H9 (cell line): ENCODE measurements around the gene PPM1H. TPM values are rescaled to one million over a fixed set of nuclear protein-coding genes. Genes with fewer than 3 reads are reported as not detected.

Source experiments
- DNase-seq: peaks from one replicate; pipeline ENCODE4 v3.0.0-alpha.2; 2017
- H2AFZ ChIP-seq: one replicate; pipeline ENCODE4 v1.6.1; 2013; ENCODE audit warnings: mild to moderate bottlenecking, low read length, control low read depth, moderate library complexity
- H2AK5ac ChIP-seq: 2 replicates; pipeline ENCODE4 v1.6.1; 2013; ENCODE audit warnings: low read length, control low read depth, mixed read lengths; ENCODE audit not compliant: insufficient read length
- H2BK120ac ChIP-seq: one replicate; pipeline ENCODE4 v1.6.1; 2013; ENCODE audit warnings: low read depth, mild to moderate bottlenecking, low read length, control low read depth, inconsistent platforms; ENCODE audit not compliant: poor library complexity, severe bottlenecking
- H2BK12ac ChIP-seq: 2 replicates; pipeline ENCODE4 v1.6.1; 2013; ENCODE audit warnings: low read length, control low read depth, mixed read lengths, low read depth; ENCODE audit not compliant: insufficient read length
- H2BK15ac ChIP-seq: 2 replicates; pipeline ENCODE4 v1.6.1; 2013; ENCODE audit warnings: low read depth, low read length, control low read depth
- H2BK20ac ChIP-seq: one replicate; pipeline ENCODE4 v1.6.1; 2013; ENCODE audit warnings: low read depth, mild to moderate bottlenecking, low read length, control low read depth, inconsistent platforms; ENCODE audit not compliant: poor library complexity, severe bottlenecking
- H2BK5ac ChIP-seq: 2 replicates; pipeline ENCODE4 v1.6.1; 2013; ENCODE audit warnings: low read length, control low read depth, mixed read lengths; ENCODE audit not compliant: insufficient read length
- H3K14ac ChIP-seq: 2 replicates; pipeline ENCODE4 v1.6.1; 2013; ENCODE audit warnings: low read length, control low read depth; ENCODE audit not compliant: insufficient read depth
- H3K18ac ChIP-seq: 2 replicates; pipeline ENCODE4 v1.6.1; 2013; ENCODE audit warnings: low read depth, mild to moderate bottlenecking, mixed read lengths, low read length, control low read depth; ENCODE audit not compliant: insufficient read length
- H3K23ac ChIP-seq: 2 replicates; pipeline ENCODE4 v1.6.1; 2013; ENCODE audit warnings: low read length, control low read depth, mixed read lengths, low read depth; ENCODE audit not compliant: insufficient read length
- H3K23me2 ChIP-seq: 2 replicates; pipeline ENCODE4 v1.6.1; 2013; ENCODE audit warnings: low read depth, mild to moderate bottlenecking, mixed read lengths, low read length, control low read depth; ENCODE audit not compliant: insufficient read length, poor library complexity, severe bottlenecking
- H3K27ac ChIP-seq: 2 replicates; pipeline ENCODE4 v1.5.1; 2013; ENCODE audit warnings: low read length, control low read depth, mixed read lengths, low read depth; ENCODE audit not compliant: insufficient read length
- H3K27me3 ChIP-seq: 2 replicates; pipeline ENCODE4 v1.6.1; 2013; ENCODE audit warnings: low read length, control low read depth, inconsistent platforms; ENCODE audit not compliant: insufficient read depth
- H3K4ac ChIP-seq: 2 replicates; pipeline ENCODE4 v1.6.1; 2013; ENCODE audit warnings: low read depth, mild to moderate bottlenecking, control low read depth, inconsistent platforms, low read length, moderate library complexity
- H3K4me1 ChIP-seq: 2 replicates; pipeline ENCODE4 v1.6.1; 2013; ENCODE audit warnings: low read length, control low read depth, inconsistent platforms; ENCODE audit not compliant: insufficient read depth
- H3K4me2 ChIP-seq: 2 replicates; pipeline ENCODE4 v1.6.1; 2013; ENCODE audit warnings: low read length, control low read depth, mixed read lengths; ENCODE audit not compliant: insufficient read length, insufficient read depth
- H3K56ac ChIP-seq: 2 replicates; pipeline ENCODE4 v1.6.1; 2013; ENCODE audit warnings: low read depth, mild to moderate bottlenecking, mixed read lengths, low read length, control low read depth; ENCODE audit not compliant: insufficient read length
- H3K79me1 ChIP-seq: 2 replicates; pipeline ENCODE4 v1.6.1; 2013; ENCODE audit warnings: low read depth, mild to moderate bottlenecking, moderate library complexity, low read length, control low read depth, inconsistent platforms; ENCODE audit not compliant: insufficient read depth, poor library complexity, severe bottlenecking
- H3K79me2 ChIP-seq: 2 replicates; pipeline ENCODE4 v1.6.1; 2013; ENCODE audit warnings: low read length, control low read depth, inconsistent platforms; ENCODE audit not compliant: insufficient read depth
- H3K9ac ChIP-seq: 2 replicates; pipeline ENCODE4 v1.6.1; 2013; ENCODE audit warnings: low read length, control low read depth, mixed read lengths; ENCODE audit not compliant: insufficient read length; ENCODE audit errors: extremely low read depth
- H3K9me3 ChIP-seq: one replicate; pipeline ENCODE4 v1.6.1; 2013; ENCODE audit warnings: low read depth, low read length, inconsistent platforms; ENCODE audit not compliant: control insufficient read depth
- H3T11ph ChIP-seq: one replicate; pipeline ENCODE4 v1.6.1; 2013; ENCODE audit warnings: mild to moderate bottlenecking, low read length, control low read depth, inconsistent platforms
- H4K20me1 ChIP-seq: one replicate; pipeline ENCODE4 v1.6.1; 2013; ENCODE audit not compliant: control insufficient read depth, insufficient read length, insufficient read depth
- H4K5ac ChIP-seq: 2 replicates; pipeline ENCODE4 v1.6.1; 2013; ENCODE audit warnings: low read depth, mild to moderate bottlenecking, mixed read lengths, low read length, control low read depth; ENCODE audit not compliant: insufficient read length
- H4K8ac ChIP-seq: replicated peaks from 2 replicates; pipeline ENCODE4 v1.6.1; 2013; ENCODE audit warnings: low read length, control low read depth, mixed read lengths, low read depth; ENCODE audit not compliant: insufficient read length
- H4K91ac ChIP-seq: 2 replicates; pipeline ENCODE4 v1.6.1; 2013; ENCODE audit warnings: low read depth, mild to moderate bottlenecking, moderate library complexity, mixed read lengths, low read length, control low read depth; ENCODE audit not compliant: insufficient read length
- H3K27ac Mint-ChIP-seq, 3 experiments: 2 replicates in 2 of 3; 3 replicates in 1 of 3; pipeline ENCODE4 v1.8.0; 2020 to 2021; ENCODE audit warnings: mixed read lengths in 3 of 3, mild to moderate bottlenecking in 1 of 3, moderate library complexity in 1 of 3
- H3K27me3 Mint-ChIP-seq: 2 replicates; pipeline ENCODE4 v1.8.0; 2021; ENCODE audit warnings: low read depth, mild to moderate bottlenecking, moderate library complexity, mixed read lengths
- H3K36me3 Mint-ChIP-seq, 3 experiments: 2 replicates in 2 of 3; 3 replicates in 1 of 3; pipeline ENCODE4 v1.8.0; 2020 to 2021; ENCODE audit warnings: low read depth in 3 of 3, mixed read lengths in 3 of 3; ENCODE audit not compliant: insufficient read depth in 1 of 3
- H3K4me1 Mint-ChIP-seq, 2 experiments: 2 replicates each; pipeline ENCODE4 v1.8.0; 2020; ENCODE audit warnings: mixed read lengths in 2 of 2
- H3K4me3 Mint-ChIP-seq, 2 experiments: 2 replicates in 1 of 2; 3 replicates in 1 of 2; pipeline ENCODE4 v1.8.0; 2020 to 2021; ENCODE audit warnings: mild to moderate bottlenecking in 2 of 2, mixed read lengths in 2 of 2, moderate library complexity in 1 of 2
- H3K9me3 Mint-ChIP-seq, 2 experiments: 2 replicates in 1 of 2; 3 replicates in 1 of 2; pipeline ENCODE4 v1.8.0; 2020; ENCODE audit warnings: mild to moderate bottlenecking in 2 of 2, mixed read lengths in 2 of 2, moderate library complexity in 1 of 2
- WGBS: extraction: QIAGEN DNeasy Blood & Tissue Kit; methylation state at CpG from one replicate; pipeline ENCODE4 v1.1.7; 2013; ENCODE audit warnings: missing lambda C conversion rate, low lambda C conversion rate, mixed read lengths; ENCODE audit not compliant: insufficient read length; ENCODE audit errors: extremely low coverage; 5-methylcytosine and 5-hydroxymethylcytosine counted together
- total RNA-seq: library from RNA; stranded (reverse); gene quantifications from 2 replicates; pipeline ENCODE4 v1.2.1, GENCODE V29; 2021
- TF ChIP-seq, protein P1 (sequence below): fragments of 200-600 bp; sonication (generic); conservative IDR thresholded peaks from 3 replicates; pipeline ENCODE4 v1.8.0; 2021; ENCODE audit warnings: antibody characterized with exemption, mild to moderate bottlenecking

PPM1H gene
- total RNA-seq, 1 experiment from 2014 or later: 22.1 TPM

GRCh38 chr12:62899568-62900390 lies 35.2 kb downstream of the PPM1H start:
- DNase-seq: no peak
- H3K4me3 Mint-ChIP-seq: no peak overlapping the region
- no peak overlapping the region for H4K91ac ChIP-seq
- peaks cover 3% of the 10 kb centered on the region in 2 experiments; a peak in 3 of 5 replicates for H3K9me3 Mint-ChIP-seq
- no peak overlapping the region for H3T11ph ChIP-seq
- no peak overlapping the region for H2BK20ac ChIP-seq
- H3K4me1 ChIP-seq: peaks cover 6% of the 10 kb centered on the region
- no CpG with 5 or more reads among the region's 7 CpGs for WGBS
- no peak overlapping the region for H2BK120ac ChIP-seq
- H3K9me3 ChIP-seq: no peaks in the 10 kb centered on the region
- no peak overlapping the region for H3K4ac ChIP-seq
- H3K79me1 ChIP-seq: peaks cover 9% of the 10 kb centered on the region
- H3K14ac ChIP-seq: no peak overlapping the region
- no peaks in the 10 kb centered on the region for H3K79me2 ChIP-seq
- no peak overlapping the region for H3K4me2 ChIP-seq
- no peak overlapping the region for H3K23ac ChIP-seq
- H3K56ac ChIP-seq: no peak overlapping the region
- no peak overlapping the region for H3K27ac ChIP-seq
- H3K27me3 ChIP-seq: no peaks in the 10 kb centered on the region
- peak overlapping the region; percentile 25 for H3K18ac ChIP-seq
- no peaks in the 10 kb centered on the region for H3K23me2 ChIP-seq
- H3K27me3 Mint-ChIP-seq: no peaks in the 10 kb centered on the region
- TF ChIP-seq, protein P1, sequence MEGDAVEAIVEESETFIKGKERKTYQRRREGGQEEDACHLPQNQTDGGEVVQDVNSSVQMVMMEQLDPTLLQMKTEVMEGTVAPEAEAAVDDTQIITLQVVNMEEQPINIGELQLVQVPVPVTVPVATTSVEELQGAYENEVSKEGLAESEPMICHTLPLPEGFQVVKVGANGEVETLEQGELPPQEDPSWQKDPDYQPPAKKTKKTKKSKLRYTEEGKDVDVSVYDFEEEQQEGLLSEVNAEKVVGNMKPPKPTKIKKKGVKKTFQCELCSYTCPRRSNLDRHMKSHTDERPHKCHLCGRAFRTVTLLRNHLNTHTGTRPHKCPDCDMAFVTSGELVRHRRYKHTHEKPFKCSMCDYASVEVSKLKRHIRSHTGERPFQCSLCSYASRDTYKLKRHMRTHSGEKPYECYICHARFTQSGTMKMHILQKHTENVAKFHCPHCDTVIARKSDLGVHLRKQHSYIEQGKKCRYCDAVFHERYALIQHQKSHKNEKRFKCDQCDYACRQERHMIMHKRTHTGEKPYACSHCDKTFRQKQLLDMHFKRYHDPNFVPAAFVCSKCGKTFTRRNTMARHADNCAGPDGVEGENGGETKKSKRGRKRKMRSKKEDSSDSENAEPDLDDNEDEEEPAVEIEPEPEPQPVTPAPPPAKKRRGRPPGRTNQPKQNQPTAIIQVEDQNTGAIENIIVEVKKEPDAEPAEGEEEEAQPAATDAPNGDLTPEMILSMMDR: no peak
- no peak overlapping the region for H4K8ac ChIP-seq
- peaks cover 13 to 21% of the 10 kb centered on the region in 2 experiments for H3K4me1 Mint-ChIP-seq
- H2BK15ac ChIP-seq: no peak overlapping the region
- H2BK12ac ChIP-seq: no peak overlapping the region
- no peaks in the 10 kb centered on the region for H4K20me1 ChIP-seq
- H4K5ac ChIP-seq: no peak overlapping the region
- no peak overlapping the region for H2BK5ac ChIP-seq
- no peak overlapping the region for H3K27ac Mint-ChIP-seq
- H3K36me3 Mint-ChIP-seq: peaks cover 4 to 7% (median 5%) of the 10 kb centered on the region in 3 experiments; a peak in 3 of 7 replicates
- no peak overlapping the region for H2AK5ac ChIP-seq
- no peak overlapping the region for H3K9ac ChIP-seq
- no peak overlapping the region for H2AFZ ChIP-seq
